HUES64 (cell line): Measurements from ENCODE around the gene ELMO1.
A peak's percentile ranks its signal among the peaks of the same experiment; 100 is the strongest.

Source experiments
- H3K27ac ChIP-seq: 2 replicates; pipeline ENCODE4 v1.7.0; 2013; ENCODE audit warnings: low read depth, low read length, inconsistent platforms
- H3K27me3 ChIP-seq: 2 replicates; pipeline ENCODE4 v1.6.1; 2013; ENCODE audit warnings: mild to moderate bottlenecking, low read length; ENCODE audit not compliant: insufficient read depth
- H3K36me3 ChIP-seq: 2 replicates; pipeline ENCODE4 v1.6.1; 2013; ENCODE audit warnings: mild to moderate bottlenecking, low read length; ENCODE audit not compliant: insufficient read depth
- H3K4me1 ChIP-seq: 2 replicates; pipeline ENCODE4 v1.6.1; 2013; ENCODE audit warnings: mild to moderate bottlenecking, low read length, moderate library complexity; ENCODE audit not compliant: insufficient read depth
- H3K4me3 ChIP-seq: 2 replicates; pipeline ENCODE4 v1.5.1; 2013; ENCODE audit warnings: mild to moderate bottlenecking, low read length, moderate library complexity
- H3K9ac ChIP-seq: 2 replicates; pipeline ENCODE4 v1.6.1; 2013; ENCODE audit warnings: mild to moderate bottlenecking, low read depth, low read length
- H3K9me3 ChIP-seq: 2 replicates; pipeline ENCODE4 v1.6.1; 2013; ENCODE audit warnings: low read depth, low read length; ENCODE audit not compliant: insufficient read depth
- WGBS: fragments of 150-250, 120-280 bp; methylation state at CpG from one replicate; pipeline ENCODE4 v1.1.7; 2013; ENCODE audit warnings: missing lambda C conversion rate; 5-methylcytosine and 5-hydroxymethylcytosine counted together

Gene ELMO1

DNA sequence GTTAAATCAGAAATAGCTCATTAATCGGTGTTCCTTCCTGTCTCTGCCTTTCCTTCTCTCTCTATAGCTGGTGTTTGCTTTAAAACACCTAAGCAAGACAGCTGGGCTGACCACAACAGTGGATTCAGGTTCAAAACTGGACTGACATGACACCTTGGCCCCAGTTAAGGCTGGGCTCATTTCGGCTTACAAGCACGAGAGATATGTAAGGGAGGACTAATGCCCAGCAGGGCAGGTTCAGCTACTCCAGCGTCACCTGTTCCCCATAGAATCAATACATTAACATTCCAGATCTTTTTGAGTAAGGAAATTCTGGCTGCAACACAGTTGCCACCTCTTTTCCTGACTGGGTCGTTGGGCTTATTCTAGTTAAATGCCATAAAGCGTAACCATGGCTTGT lies 401.4 kb downstream of the ELMO1 start:
- H3K36me3 ChIP-seq, result no peaks in the 10 kb centered on the region
- no peak overlapping the region for H3K4me3 ChIP-seq
- peak overlapping the region; percentile 24 for H3K27ac ChIP-seq
- H3K27me3 ChIP-seq, result no peaks in the 10 kb centered on the region
- no peaks in the 10 kb centered on the region for H3K9me3 ChIP-seq
- no peak overlapping the region for H3K9ac ChIP-seq
- WGBS, result 85% methylated on average over 6 of the region's 6 CpGs
- H3K4me1 ChIP-seq, result peaks cover 31% of the 10 kb centered on the region

GRCh38 chr7:37046531-37047079 lies 402.1 kb downstream of the ELMO1 start:
- no peaks in the 10 kb centered on the region for H3K27me3 ChIP-seq
- no peak overlapping the region for H3K4me3 ChIP-seq
- no peaks in the 10 kb centered on the region for H3K36me3 ChIP-seq
- peak overlapping the region; percentile 24 for H3K27ac ChIP-seq
- H3K9ac ChIP-seq, result no peak overlapping the region
- WGBS, result 86% methylated on average over 2 of the region's 2 CpGs
- peaks cover 31% of the 10 kb centered on the region for H3K4me1 ChIP-seq
- no peaks in the 10 kb centered on the region for H3K9me3 ChIP-seq

DNA sequence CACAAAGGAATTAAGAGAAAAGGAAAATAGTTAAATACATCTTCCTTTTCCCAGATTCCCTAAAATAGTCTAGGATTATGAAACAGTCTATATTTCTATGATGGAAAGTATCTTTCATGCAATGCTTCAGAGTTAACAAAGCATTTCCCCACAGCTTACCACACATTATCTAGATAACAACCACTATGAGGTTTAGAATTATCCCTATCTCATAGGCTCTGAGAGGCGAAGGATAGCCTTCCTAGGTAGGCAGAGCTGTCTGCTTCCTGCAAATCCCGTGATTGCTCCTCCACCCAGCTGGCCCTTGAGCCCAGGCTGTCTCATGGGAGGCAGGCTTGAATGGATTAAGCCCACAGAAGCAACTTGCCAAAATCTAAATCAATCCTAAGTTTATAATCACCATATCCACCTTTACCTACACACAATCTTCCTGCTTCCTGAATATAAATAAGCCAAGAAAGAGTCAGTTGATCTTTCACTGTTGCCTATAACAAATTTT lies 402.9 kb downstream of the ELMO1 start:
- no peak overlapping the region for H3K4me3 ChIP-seq
- no peak overlapping the region for H3K9ac ChIP-seq
- H3K36me3 ChIP-seq, result no peaks in the 10 kb centered on the region
- no peaks in the 10 kb centered on the region for H3K9me3 ChIP-seq
- H3K4me1 ChIP-seq, result peaks cover 31% of the 10 kb centered on the region
- 88% methylated on average over 2 of the region's 2 CpGs for WGBS
- H3K27ac ChIP-seq, result no peak overlapping the region
- no peaks in the 10 kb centered on the region for H3K27me3 ChIP-seq

GRCh38 chr7:37041461-37041860 lies 407.2 kb downstream of the ELMO1 start:
- no peaks in the 10 kb centered on the region for H3K36me3 ChIP-seq
- 0 out of 2 replicates have a peak, but pooled peaks cover 6% of the 10 kb centered on the region for H3K9me3 ChIP-seq
- no peak overlapping the region for H3K9ac ChIP-seq
- H3K4me3 ChIP-seq, result no peak overlapping the region
- WGBS, result 97% methylated on average over 8 of the region's 8 CpGs
- H3K27me3 ChIP-seq, result no peaks in the 10 kb centered on the region
- H3K27ac ChIP-seq, result no peak overlapping the region
- H3K4me1 ChIP-seq, result peaks cover 9% of the 10 kb centered on the region

GRCh38 chr7:37040330-37040729 lies 408.3 kb downstream of the ELMO1 start:
- no peaks in the 10 kb centered on the region for H3K27me3 ChIP-seq
- H3K4me1 ChIP-seq, result no peaks in the 10 kb centered on the region
- H3K36me3 ChIP-seq, result no peaks in the 10 kb centered on the region
- WGBS, result 97% methylated on average over 4 of the region's 4 CpGs
- 0 out of 2 replicates have a peak, but pooled peaks cover 6% of the 10 kb centered on the region for H3K9me3 ChIP-seq
- H3K9ac ChIP-seq, result no peak overlapping the region
- H3K4me3 ChIP-seq, result no peak overlapping the region
- no peak overlapping the region for H3K27ac ChIP-seq

- Histone ChIP-seq H3K9ac (no peak overlapping the region), H3K27me3 (no peaks in the 10 kb centered on the region), H3K27ac (no peak overlapping the region), H3K36me3 (no peaks in the 10 kb centered on the region), H3K9me3 (0 out of 2 replicates have a peak, but pooled peaks cover 6% of the 10 kb centered on the region), H3K4me1 (no peaks in the 10 kb centered on the region), H3K4me3 (no peak overlapping the region)
- WGBS, result 93% methylated on average over 2 of the region's 3 CpGs
Measured at GRCh38 chr7:37039131-37039749, 409.4 kb downstream of the ELMO1 start.

- H3K27ac ChIP-seq, result no peak overlapping the region
- no peaks in the 10 kb centered on the region for H3K27me3 ChIP-seq
- H3K9ac ChIP-seq, result no peak overlapping the region
- H3K36me3 ChIP-seq, result no peaks in the 10 kb centered on the region
- H3K9me3 ChIP-seq, result 0 out of 2 replicates have a peak, but pooled peaks cover 6% of the 10 kb centered on the region
- H3K4me3 ChIP-seq, result no peak overlapping the region
- peaks cover 1% of the 10 kb centered on the region; the same call in 1 of the 2 replicates for H3K4me1 ChIP-seq
Measured at GRCh38 chr7:37038706-37039105, 410.0 kb downstream of the ELMO1 start.

- H3K4me1 ChIP-seq, result peaks cover 16% of the 10 kb centered on the region; the same call in 1 of the 2 replicates
- WGBS, result 93% methylated on average over 5 of the region's 5 CpGs
- no peaks in the 10 kb centered on the region for H3K36me3 ChIP-seq
- H3K27me3 ChIP-seq, result no peaks in the 10 kb centered on the region
- H3K9ac ChIP-seq, result no peak overlapping the region
- H3K9me3 ChIP-seq, result 0 out of 2 replicates have a peak, but pooled peaks cover 6% of the 10 kb centered on the region
- H3K27ac ChIP-seq, result no peak overlapping the region
- H3K4me3 ChIP-seq, result no peak overlapping the region
Measured at GRCh38 chr7:37037286-37037685, 411.4 kb downstream of the ELMO1 start.

GRCh38 chr7:37035631-37036030 lies 413.0 kb downstream of the ELMO1 start:
- Histone ChIP-seq H3K9me3 (0 out of 2 replicates have a peak, but pooled peaks cover 6% of the 10 kb centered on the region), H3K4me1 (peaks cover 28% of the 10 kb centered on the region; the same call in 1 of the 2 replicates)

GRCh38 chr7:37033141-37033540 lies 415.5 kb downstream of the ELMO1 start:
- peaks cover 28% of the 10 kb centered on the region; the same call in 1 of the 2 replicates for H3K4me1 ChIP-seq
- H3K27me3 ChIP-seq, result no peaks in the 10 kb centered on the region
- peak overlapping the region; percentile 83; the same call in 1 of the 2 replicates for H3K27ac ChIP-seq
- 93% methylated on average over 7 of the region's 8 CpGs for WGBS
- no peak overlapping the region for H3K4me3 ChIP-seq
- no peak overlapping the region for H3K9ac ChIP-seq
- no peaks in the 10 kb centered on the region for H3K36me3 ChIP-seq
- H3K9me3 ChIP-seq, result no peaks in the 10 kb centered on the region

More at GRCh38 chr7:37035631-37036030, 413.0 kb downstream of the ELMO1 start:
- Histone ChIP-seq H3K4me3 (no peak overlapping the region), H3K27ac (no peak overlapping the region), H3K27me3 (no peaks in the 10 kb centered on the region), H3K36me3 (no peaks in the 10 kb centered on the region), H3K9ac (no peak overlapping the region)

GRCh38 chr7:37032258-37032601 lies 416.4 kb downstream of the ELMO1 start:
- Histone ChIP-seq H3K27ac (peak overlapping the region; percentile 83), H3K9me3 (no peaks in the 10 kb centered on the region), H3K4me3 (no peak overlapping the region), H3K4me1 (peaks cover 28% of the 10 kb centered on the region; the same call in 1 of the 2 replicates), H3K9ac (peak overlapping the region; percentile 4; the same call in 1 of the 2 replicates), H3K27me3 (no peaks in the 10 kb centered on the region), H3K36me3 (no peaks in the 10 kb centered on the region)
- WGBS, result 83% methylated on average over 4 of the region's 4 CpGs
